Astrocyte (in vitro differentiated cells and primary cell): ENCODE data around the gene EXOC5. TPM values are rescaled to one million over a fixed set of nuclear protein-coding genes. Genes with fewer than 3 reads are reported as not detected.

Source experiments
- DNase-seq: peaks from one replicate; pipeline ENCODE4 v3.0.0-alpha.2; 2010; ENCODE audit warnings: low read depth
- FAIRE-seq: peaks from 2 replicates; lab custom pipeline; 2011; peaks lifted over from hg19 to GRCh38; lab: Jason Lieb, UNC
- H2AFZ ChIP-seq: 2 replicates; pipeline ENCODE4 v1.6.0; 2012; ENCODE audit warnings: low read depth, low read length, inconsistent platforms
- H3K27ac ChIP-seq: 2 replicates; pipeline ENCODE4 v1.5.1; 2011; ENCODE audit warnings: low read depth, low read length, inconsistent platforms
- H3K27me3 ChIP-seq: 2 replicates; pipeline ENCODE4 v1.6.0; 2011; ENCODE audit warnings: low read length, inconsistent platforms; ENCODE audit not compliant: insufficient read depth
- H3K36me3 ChIP-seq: 2 replicates; pipeline ENCODE4 v1.5.1; 2011; ENCODE audit warnings: low read length, inconsistent platforms; ENCODE audit not compliant: insufficient read depth
- H3K4me1 ChIP-seq: 2 replicates; pipeline ENCODE4 v1.5.1; 2011; ENCODE audit warnings: low read length, inconsistent platforms; ENCODE audit not compliant: insufficient read depth
- H3K4me2 ChIP-seq: 2 replicates; pipeline ENCODE4 v1.6.0; 2012; ENCODE audit warnings: low read length, inconsistent platforms
- H3K4me3 ChIP-seq: 2 replicates; pipeline ENCODE4 v1.5.1; 2011; ENCODE audit warnings: low read depth, mild to moderate bottlenecking, low read length, inconsistent platforms; ENCODE audit not compliant: insufficient read depth
- H3K79me2 ChIP-seq: 2 replicates; pipeline ENCODE4 v1.6.0; 2012; ENCODE audit warnings: mild to moderate bottlenecking, low read length, inconsistent platforms; ENCODE audit not compliant: insufficient read depth
- H3K9ac ChIP-seq: 2 replicates; pipeline ENCODE4 v1.6.0; 2012; ENCODE audit warnings: mild to moderate bottlenecking, low read length, inconsistent platforms
- H3K9me3 ChIP-seq: 2 replicates; pipeline ENCODE4 v1.5.1; 2012; ENCODE audit warnings: low read depth, mild to moderate bottlenecking, low read length, inconsistent platforms; ENCODE audit not compliant: insufficient read depth
- H4K20me1 ChIP-seq: 2 replicates; pipeline ENCODE4 v1.6.0; 2012; ENCODE audit warnings: low read length, inconsistent platforms; ENCODE audit not compliant: insufficient read depth
- H3K27ac Mint-ChIP-seq: one replicate; pipeline ENCODE4 v1.8.0; 2021; ENCODE audit warnings: mild to moderate bottlenecking, mixed read lengths; ENCODE audit not compliant: unreplicated experiment
- H3K27me3 Mint-ChIP-seq: one replicate; pipeline ENCODE4 v1.8.0; 2021; ENCODE audit warnings: low read depth, mixed read lengths; ENCODE audit not compliant: unreplicated experiment
- H3K36me3 Mint-ChIP-seq: one replicate; pipeline ENCODE4 v1.8.0; 2021; ENCODE audit warnings: low read depth, mixed read lengths; ENCODE audit not compliant: unreplicated experiment
- H3K4me1 Mint-ChIP-seq: one replicate; pipeline ENCODE4 v1.8.0; 2021; ENCODE audit warnings: low read depth, mixed read lengths; ENCODE audit not compliant: unreplicated experiment
- H3K4me3 Mint-ChIP-seq: one replicate; pipeline ENCODE4 v1.8.0; 2021; ENCODE audit warnings: mild to moderate bottlenecking, moderate library complexity, mixed read lengths; ENCODE audit not compliant: unreplicated experiment
- H3K9me3 Mint-ChIP-seq: one replicate; pipeline ENCODE4 v1.8.0; 2021; ENCODE audit warnings: mild to moderate bottlenecking, mixed read lengths; ENCODE audit not compliant: unreplicated experiment
- EZH2 ChIP-seq: IDR thresholded peaks from 2 replicates; pipeline ENCODE4 v1.6.1; 2012; ENCODE audit warnings: mild to moderate bottlenecking, low read length, inconsistent platforms; ENCODE audit not compliant: insufficient read depth
- total RNA-seq: library from RNA; stranded (reverse); gene quantifications from 2 replicates; pipeline ENCODE4 v1.2.1, GENCODE V29; 2021
- TF ChIP-seq, protein P1 (sequence below): IDR thresholded peaks from 2 replicates; pipeline ENCODE4 v1.5.1; 2011; ENCODE audit warnings: low read depth, mild to moderate bottlenecking, inconsistent platforms, low read length, moderate library complexity; ENCODE audit not compliant: insufficient read depth

EXOC5 gene
- total RNA-seq, 1 donor from 2014 or later: 94.2 TPM

GRCh38 chr14:57297852-57298251 is 29.1 kb upstream of the EXOC5 start:
- Mint-ChIP-seq H3K4me3 (no peak overlapping the region), H3K27ac (no peak overlapping the region), H3K9me3 (no peaks in the 10 kb centered on the region), H3K36me3 (no peaks in the 10 kb centered on the region), H3K4me1 (no peaks in the 10 kb centered on the region), H3K27me3 (no peaks in the 10 kb centered on the region)
- H3K36me3 ChIP-seq: no peaks in the 10 kb centered on the region
- no peaks in the 10 kb centered on the region for H3K27me3 ChIP-seq
- no peak overlapping the region for H3K4me2 ChIP-seq
- H2AFZ ChIP-seq: no peak overlapping the region
- TF ChIP-seq, protein P1, sequence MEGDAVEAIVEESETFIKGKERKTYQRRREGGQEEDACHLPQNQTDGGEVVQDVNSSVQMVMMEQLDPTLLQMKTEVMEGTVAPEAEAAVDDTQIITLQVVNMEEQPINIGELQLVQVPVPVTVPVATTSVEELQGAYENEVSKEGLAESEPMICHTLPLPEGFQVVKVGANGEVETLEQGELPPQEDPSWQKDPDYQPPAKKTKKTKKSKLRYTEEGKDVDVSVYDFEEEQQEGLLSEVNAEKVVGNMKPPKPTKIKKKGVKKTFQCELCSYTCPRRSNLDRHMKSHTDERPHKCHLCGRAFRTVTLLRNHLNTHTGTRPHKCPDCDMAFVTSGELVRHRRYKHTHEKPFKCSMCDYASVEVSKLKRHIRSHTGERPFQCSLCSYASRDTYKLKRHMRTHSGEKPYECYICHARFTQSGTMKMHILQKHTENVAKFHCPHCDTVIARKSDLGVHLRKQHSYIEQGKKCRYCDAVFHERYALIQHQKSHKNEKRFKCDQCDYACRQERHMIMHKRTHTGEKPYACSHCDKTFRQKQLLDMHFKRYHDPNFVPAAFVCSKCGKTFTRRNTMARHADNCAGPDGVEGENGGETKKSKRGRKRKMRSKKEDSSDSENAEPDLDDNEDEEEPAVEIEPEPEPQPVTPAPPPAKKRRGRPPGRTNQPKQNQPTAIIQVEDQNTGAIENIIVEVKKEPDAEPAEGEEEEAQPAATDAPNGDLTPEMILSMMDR: no peak
- H3K4me1 ChIP-seq: no peaks in the 10 kb centered on the region
- FAIRE-seq (no peak), DNase-seq (no peak)
- no peak overlapping the region for H3K27ac ChIP-seq
- no peak overlapping the region for H3K9ac ChIP-seq
- H3K79me2 ChIP-seq: no peaks in the 10 kb centered on the region
- H3K4me3 ChIP-seq: no peak overlapping the region
- no peaks in the 10 kb centered on the region for H4K20me1 ChIP-seq
- no peaks in the 10 kb centered on the region for H3K9me3 ChIP-seq

DNA sequence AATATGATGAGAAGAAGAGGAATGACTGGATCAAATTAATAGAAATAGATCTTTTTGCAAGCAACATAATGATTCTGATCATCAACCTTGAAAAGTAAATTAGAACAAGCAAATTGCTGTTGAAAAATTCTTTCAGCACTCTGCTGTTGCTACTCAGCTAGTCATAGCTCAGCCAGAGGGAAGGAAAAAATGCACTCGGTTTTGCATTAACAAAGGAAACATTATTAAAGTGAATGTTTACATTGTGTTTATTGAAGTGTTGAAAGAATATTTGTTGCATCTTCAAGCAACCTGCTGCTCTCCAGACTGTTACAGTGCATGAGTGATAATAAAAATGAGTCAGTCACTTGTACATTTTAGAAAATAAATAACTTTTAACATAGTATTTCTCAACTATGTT is 26.5 kb upstream of the EXOC5 start:
- H3K4me3 Mint-ChIP-seq: no peak overlapping the region
- H3K9me3 Mint-ChIP-seq: no peaks in the 10 kb centered on the region
- TF ChIP-seq, protein P1: no peak
- TF ChIP-seq EZH2: no peak
- no peaks in the 10 kb centered on the region for H3K4me1 Mint-ChIP-seq
- H3K4me1 ChIP-seq: no peaks in the 10 kb centered on the region
- no peak overlapping the region for H3K4me2 ChIP-seq
- DNase-seq (no peak), FAIRE-seq (no peak)
- H3K36me3 Mint-ChIP-seq: no peaks in the 10 kb centered on the region
- no peaks in the 10 kb centered on the region for H3K79me2 ChIP-seq
- H3K9me3 ChIP-seq: no peaks in the 10 kb centered on the region
- no peaks in the 10 kb centered on the region for H3K27me3 Mint-ChIP-seq
- H3K9ac ChIP-seq: no peak overlapping the region
- H2AFZ ChIP-seq: no peak overlapping the region
- H4K20me1 ChIP-seq: no peaks in the 10 kb centered on the region
- H3K27ac Mint-ChIP-seq: no peak overlapping the region
- H3K4me3 ChIP-seq: no peak overlapping the region
- H3K27ac ChIP-seq: no peak overlapping the region
- H3K27me3 ChIP-seq: no peaks in the 10 kb centered on the region
- no peaks in the 10 kb centered on the region for H3K36me3 ChIP-seq

GRCh38 chr14:57293866-57294837 is 25.4 kb upstream of the EXOC5 start:
- FAIRE-seq (no peak), DNase-seq (peak; percentile 3)
- H4K20me1 ChIP-seq: no peaks in the 10 kb centered on the region
- Mint-ChIP-seq H3K27ac (no peak overlapping the region), H3K36me3 (no peaks in the 10 kb centered on the region), H3K27me3 (no peaks in the 10 kb centered on the region), H3K4me3 (no peak overlapping the region), H3K9me3 (no peaks in the 10 kb centered on the region), H3K4me1 (no peaks in the 10 kb centered on the region)
- no peak overlapping the region for H3K4me2 ChIP-seq
- no peak overlapping the region for H2AFZ ChIP-seq
- H3K27me3 ChIP-seq: no peaks in the 10 kb centered on the region
- TF ChIP-seq, protein P1: peak; percentile 13
- no peak for TF ChIP-seq EZH2
- no peak overlapping the region for H3K27ac ChIP-seq
- no peaks in the 10 kb centered on the region for H3K9me3 ChIP-seq
- H3K4me1 ChIP-seq: no peaks in the 10 kb centered on the region
- H3K79me2 ChIP-seq: no peaks in the 10 kb centered on the region
- no peaks in the 10 kb centered on the region for H3K36me3 ChIP-seq
- no peak overlapping the region for H3K4me3 ChIP-seq
- no peak overlapping the region for H3K9ac ChIP-seq
